CD4-positive, alpha-beta T cell treated with Interleukin-17A for 1 hour (primary cell): ENCODE results near the gene NIPBL.
A peak's percentile ranks its signal among the peaks of the same experiment; 100 is the strongest.
"Not testable (repeated sequence)": the region's sequence is repeated elsewhere in the genome, so short reads cannot be mapped to it uniquely, and the experiment has no call there.

Experiments used
- DNase-seq: peaks from one replicate; pipeline ENCODE4 v3.0.0-alpha.2; 2020

The NIPBL gene, protein sequence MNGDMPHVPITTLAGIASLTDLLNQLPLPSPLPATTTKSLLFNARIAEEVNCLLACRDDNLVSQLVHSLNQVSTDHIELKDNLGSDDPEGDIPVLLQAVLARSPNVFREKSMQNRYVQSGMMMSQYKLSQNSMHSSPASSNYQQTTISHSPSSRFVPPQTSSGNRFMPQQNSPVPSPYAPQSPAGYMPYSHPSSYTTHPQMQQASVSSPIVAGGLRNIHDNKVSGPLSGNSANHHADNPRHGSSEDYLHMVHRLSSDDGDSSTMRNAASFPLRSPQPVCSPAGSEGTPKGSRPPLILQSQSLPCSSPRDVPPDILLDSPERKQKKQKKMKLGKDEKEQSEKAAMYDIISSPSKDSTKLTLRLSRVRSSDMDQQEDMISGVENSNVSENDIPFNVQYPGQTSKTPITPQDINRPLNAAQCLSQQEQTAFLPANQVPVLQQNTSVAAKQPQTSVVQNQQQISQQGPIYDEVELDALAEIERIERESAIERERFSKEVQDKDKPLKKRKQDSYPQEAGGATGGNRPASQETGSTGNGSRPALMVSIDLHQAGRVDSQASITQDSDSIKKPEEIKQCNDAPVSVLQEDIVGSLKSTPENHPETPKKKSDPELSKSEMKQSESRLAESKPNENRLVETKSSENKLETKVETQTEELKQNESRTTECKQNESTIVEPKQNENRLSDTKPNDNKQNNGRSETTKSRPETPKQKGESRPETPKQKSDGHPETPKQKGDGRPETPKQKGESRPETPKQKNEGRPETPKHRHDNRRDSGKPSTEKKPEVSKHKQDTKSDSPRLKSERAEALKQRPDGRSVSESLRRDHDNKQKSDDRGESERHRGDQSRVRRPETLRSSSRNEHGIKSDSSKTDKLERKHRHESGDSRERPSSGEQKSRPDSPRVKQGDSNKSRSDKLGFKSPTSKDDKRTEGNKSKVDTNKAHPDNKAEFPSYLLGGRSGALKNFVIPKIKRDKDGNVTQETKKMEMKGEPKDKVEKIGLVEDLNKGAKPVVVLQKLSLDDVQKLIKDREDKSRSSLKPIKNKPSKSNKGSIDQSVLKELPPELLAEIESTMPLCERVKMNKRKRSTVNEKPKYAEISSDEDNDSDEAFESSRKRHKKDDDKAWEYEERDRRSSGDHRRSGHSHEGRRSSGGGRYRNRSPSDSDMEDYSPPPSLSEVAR (N-terminal part only)

DNA sequence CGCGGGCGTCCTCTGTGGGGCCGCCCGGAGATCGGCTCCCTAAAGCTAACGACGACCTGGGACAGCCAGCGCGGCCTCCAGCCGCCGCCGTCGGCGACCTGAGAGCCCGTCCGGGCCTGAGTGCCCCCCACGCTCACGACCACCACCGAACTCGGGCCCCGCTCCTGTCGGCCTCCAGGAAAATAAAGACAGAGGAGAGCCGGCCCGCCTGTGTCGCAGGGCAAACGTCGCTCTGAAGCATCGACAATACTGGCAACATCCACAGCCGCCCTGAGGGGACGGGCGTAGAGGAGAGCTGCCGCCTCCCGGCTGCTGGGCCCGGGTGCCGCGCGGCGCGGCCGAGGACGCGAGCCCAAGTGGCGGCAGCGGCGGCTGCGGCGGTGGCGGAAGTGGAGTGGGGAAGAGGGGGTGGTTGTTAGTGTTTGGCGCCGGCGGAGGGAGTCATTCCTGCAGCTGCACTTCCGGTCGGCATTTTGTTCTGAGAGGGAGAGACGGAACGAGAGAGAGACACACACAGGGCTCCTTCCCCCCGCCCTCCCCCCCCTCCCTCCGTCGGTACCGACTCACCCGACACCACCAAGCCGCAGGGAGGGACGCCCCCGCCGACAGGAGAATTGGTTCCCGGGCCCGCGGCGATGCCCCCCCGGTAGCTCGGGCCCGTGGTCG, at the start of gene NIPBL:
Gene NIPBL (plus strand): TSS at position 471 of the 666 bp plus-strand sequence. CDS start 76,928 bp downstream, outside the sequence.
- peak; percentile 94 for DNase-seq

DNA sequence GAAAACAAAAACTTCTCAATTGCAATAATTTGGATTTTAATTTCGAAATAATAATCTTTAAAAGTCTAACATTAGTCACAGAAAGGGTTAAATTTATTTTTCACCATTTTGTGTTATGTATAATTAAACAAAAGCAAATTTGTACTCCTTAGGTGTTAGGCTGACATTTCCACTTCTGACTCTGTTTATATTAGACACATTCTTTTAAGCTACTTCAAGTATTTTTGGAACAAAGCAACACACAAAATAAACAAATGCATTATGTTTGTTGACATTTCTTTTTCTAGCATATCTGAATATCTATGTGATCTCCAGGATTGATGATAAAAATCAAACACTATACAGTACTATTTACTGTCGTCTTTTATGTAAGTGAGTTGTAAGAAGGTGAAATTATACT, 44.3 kb upstream of the NIPBL start:
- no peak for DNase-seq

DNA sequence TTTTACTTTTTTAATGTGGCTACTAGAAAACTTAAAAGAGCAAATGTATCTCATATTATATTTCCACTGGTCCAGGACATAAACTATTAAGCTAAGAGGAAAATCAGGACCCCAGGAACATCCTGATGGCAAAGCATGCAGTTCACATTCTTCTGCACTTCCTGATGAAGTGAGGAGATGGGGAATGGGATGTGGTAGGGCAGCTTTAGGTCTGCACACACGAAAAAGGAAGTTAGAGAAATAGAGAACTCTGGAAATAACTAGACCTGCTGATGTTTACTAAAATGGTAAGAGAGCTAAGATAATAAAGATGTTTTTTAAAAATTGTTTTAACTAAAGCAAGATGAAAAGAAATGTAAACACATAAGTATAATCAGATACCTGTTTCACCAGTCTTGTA, 39.7 kb upstream of the NIPBL start:
- DNase-seq = no peak

DNA sequence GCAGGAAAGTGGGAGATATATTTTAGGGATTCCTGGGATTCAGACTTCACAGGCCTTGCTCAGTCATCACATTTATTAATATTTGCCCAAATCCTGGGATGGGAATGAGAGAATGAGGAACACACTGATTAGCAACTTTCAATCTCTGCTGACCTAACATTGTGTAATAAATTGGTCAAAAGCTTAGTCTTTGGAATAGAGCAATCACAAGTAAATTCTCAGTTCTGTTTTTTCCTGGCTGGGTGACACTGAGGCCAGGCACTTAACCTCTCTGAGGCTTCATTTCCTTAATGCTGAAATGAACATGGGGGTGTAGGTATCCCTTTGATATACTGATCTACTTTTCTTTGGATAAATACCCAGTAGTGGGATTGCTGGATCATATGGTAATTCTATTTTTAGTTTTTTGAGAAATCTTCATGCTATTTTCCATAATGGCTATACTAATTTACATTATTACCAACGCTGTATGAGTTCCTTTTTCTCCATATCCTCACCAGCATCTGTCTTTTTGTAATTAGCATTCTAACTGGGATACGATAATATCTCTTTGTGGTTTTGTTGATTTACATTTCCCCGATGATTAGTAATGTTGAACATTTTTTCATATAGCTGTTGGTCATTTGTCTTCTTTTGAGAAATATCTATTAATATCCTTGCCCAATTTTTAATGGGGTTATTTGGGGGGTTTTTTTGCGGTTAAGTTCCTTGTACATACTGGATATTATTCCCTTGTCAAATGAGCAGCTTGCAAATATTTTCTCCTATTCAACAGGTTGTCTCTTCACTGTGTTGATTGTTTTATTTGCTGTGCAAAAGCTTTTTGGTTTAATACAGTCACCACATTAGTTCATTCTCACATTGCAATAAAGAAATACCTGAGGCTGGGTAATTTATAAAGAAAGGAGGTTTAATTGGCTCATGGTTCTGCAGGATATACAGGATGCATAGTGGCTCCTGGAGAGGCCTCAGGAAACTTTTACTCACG, 36.8 kb upstream of the NIPBL start:
- DNase-seq = no peak

DNA sequence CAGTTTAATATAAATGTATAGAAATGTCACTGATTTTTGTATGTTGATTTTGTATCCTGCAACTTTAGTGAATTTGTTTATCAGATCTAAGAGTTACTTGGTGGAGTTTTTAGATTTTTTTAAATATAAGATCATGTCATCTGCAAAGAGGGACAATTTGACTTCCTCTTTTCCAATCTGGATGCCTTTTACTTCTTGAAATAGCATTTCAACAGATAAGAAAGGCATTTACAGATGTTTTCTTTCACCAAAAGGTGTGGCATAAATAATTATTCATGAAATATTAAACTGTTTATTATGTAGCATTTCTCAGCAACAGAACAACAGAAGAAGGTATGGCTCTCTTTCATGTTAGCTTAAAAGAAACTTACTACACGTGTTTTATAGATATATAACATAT, 34.9 kb upstream of the NIPBL start:
- DNase-seq = no peak

DNA sequence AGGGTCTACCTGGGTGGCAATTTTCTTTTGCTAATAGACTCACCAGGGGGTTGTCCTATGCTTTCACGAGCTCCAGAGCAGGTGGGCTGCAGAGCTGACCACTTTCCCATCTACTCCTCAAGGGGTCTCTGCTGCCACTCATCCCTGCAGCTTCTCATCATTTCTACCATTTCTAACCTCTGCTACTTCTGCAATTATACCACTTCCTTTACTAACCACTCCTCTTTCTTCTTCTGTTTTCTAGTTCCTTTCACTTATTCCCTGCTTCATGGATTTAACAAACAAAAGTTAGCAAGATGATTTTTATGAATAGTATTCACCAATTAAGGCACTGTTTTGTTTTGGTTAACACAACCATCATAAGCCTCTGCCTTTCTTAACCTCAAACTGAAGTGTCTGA, 34.5 kb upstream of the NIPBL start:
- DNase-seq = no peak

DNA sequence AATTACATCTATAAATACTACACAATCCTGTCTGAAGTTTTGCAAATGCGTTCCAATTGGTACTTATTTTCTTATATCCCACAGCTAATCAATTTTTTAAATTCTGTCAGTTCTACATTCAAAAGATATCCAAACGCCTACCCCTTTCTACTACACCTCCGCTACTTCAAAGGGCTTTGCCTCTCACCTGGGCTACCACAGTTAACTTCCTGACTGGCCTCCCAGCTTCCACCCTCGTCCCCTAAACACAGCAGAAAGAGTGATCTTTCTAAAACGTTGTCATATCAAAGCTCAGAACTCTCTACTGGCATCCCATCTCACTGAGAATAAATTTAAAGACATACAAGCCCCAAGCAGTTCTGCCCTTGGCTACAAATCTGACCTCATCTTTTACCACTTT, 32.3 kb upstream of the NIPBL start:
- DNase-seq = no peak

DNA sequence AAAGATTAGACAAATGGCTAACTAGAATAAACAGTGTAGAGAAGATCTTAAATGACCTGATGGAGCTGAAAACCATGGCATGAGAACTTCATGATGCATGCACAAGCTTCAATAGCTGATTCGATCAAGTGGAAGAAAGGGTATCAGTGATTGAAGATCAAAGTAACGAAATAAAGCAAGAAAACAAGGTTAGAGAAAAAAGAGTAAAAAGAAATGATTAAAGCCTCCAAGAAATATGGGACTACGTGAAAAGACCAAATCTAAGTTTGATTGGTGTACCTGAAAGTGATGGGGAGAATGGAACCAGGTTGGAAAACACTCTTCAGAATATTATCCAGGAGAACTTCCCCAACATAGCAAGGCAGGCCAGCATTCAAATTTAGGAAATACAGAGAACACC, 28.0 kb upstream of the NIPBL start:
- not testable (repeated sequence) for DNase-seq

DNA sequence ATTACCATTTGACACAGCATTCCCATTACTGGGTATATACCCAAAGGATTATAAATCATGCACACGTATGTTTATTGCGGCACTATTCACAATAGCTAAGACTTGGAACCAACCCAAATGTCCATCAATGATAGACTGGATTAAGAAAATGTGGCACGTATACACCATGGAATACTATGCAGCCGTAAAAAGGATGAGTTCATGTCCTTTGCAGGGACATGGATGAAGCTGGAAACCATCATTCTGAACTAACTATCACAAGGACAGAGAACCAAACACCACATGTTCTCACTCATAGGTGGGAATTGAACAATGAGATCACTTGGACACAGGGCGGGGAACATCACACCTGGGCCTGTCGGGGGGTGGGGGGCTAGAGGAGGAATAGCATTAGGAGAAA, 23.7 kb upstream of the NIPBL start:
- DNase-seq = not testable (repeated sequence)

DNA sequence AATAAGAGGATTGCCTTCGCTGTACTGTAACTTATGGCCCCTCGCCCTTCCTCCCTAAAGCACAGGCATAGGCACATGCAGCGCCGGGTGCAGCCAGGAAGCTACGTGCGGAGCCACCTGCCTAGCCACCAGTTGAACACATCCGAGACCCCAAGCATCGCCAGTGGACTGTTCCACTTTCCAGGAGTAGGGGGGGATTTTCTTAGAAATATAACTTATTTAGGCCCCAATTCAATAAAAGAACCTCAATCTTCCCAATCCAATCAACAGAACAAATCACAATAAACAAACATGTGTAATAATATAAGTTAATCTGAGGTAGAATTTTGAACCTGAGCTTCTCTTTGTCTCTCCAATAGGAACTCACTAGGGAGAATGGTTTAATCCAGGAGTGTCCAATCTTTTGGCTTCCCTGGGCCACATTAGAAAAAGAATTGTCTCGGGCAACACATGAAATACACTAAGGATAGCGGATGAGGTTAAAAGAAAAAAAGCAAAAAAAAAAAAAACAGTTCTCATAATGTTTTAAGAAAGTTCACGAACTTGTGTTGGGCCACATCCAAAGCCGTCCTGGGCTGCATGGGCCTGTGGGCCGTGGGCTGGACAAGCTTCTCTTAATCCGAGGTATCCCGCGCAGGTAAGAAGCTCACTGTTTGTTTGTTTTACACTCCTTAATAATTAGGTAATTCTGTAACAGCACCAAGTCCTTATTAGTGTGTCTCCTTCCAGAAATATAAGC, 22.0 kb upstream of the NIPBL start:
- DNase-seq = no peak

DNA sequence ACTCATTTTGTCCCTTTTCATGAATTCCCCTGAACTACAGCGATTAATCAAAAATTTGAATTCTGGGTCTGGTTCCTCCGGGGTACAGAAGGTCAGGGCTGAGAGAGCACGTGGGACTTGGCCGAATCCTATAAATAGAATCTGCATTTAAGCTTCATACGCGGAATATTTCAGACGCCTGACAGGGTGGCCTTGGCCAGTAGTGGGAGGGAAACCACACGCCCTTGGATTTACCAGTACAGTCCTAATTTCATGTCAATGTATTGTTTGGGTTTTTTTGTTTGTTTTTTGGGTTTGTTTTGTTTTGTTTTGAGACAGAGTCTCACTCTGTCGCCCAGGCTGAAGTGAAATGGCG, 21.5 kb upstream of the NIPBL start:
- no peak for DNase-seq

DNA sequence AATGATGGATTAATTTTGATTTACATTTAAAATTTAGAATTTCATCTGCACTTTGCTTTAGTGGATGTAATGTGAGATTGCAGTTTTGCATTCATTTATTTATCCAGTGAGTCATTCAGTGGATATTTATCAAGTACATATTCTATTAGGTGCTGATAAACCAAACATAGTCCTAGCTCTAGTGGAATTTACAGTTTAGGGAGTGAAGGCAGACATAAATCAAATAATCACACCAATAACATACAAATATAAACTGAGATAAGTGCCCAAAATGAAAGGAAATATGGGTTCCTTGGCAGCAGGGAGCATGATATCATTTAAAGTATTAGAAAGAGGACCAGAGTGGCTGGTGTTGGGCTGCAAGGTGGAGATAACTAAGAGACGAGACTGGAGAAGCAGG, 14.7 kb upstream of the NIPBL start:
- DNase-seq = no peak

DNA sequence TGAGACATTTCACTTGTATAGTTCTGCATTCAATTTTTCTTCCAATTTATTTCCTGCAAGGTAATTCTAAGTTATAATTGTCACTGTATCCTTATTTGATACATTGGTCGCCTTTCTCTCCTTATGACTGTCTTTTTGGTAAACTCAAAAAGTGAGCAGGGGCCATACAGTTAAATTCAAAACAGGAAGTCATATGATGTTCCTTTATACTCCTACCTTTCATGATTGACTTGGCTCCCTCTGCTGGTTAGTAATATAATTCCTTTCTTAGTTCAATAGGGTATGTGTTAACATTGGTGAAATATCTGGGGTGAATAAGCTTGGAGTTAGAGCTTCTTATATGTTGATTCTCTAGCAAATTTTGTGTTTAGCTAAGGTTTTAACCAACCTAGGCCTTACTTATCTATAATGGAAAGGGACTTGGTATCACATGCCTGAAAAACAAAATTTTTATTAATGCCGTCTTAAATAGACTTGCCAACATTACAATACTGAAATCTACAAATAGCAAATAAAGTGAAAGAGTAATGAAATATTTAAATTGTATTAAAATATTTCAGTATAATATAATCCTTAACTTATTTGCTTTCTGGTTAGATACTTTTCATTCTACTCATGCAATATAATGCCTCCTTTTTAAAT, 6.0 kb upstream of the NIPBL start:
- peak; percentile 83 for DNase-seq

DNA sequence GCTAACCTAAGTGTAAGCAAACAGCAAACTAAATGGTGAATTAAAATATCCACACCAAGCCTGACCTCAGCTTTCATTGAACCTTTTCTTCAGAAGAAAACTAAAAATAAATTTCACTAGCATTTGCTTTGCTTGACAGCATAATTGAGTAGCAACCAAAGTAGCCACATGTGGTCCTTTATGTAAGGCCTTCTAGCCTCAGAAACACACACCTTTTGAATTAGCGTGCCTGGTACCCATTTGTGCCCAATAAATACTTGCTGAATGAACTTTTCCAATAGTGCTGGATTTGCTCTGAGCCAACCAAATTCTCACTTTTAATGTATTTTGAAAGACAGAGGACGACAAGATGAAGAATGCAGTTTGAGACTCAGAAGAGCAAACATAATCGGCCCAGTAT, 2.1 kb upstream of the NIPBL start:
- DNase-seq = no peak

DNA sequence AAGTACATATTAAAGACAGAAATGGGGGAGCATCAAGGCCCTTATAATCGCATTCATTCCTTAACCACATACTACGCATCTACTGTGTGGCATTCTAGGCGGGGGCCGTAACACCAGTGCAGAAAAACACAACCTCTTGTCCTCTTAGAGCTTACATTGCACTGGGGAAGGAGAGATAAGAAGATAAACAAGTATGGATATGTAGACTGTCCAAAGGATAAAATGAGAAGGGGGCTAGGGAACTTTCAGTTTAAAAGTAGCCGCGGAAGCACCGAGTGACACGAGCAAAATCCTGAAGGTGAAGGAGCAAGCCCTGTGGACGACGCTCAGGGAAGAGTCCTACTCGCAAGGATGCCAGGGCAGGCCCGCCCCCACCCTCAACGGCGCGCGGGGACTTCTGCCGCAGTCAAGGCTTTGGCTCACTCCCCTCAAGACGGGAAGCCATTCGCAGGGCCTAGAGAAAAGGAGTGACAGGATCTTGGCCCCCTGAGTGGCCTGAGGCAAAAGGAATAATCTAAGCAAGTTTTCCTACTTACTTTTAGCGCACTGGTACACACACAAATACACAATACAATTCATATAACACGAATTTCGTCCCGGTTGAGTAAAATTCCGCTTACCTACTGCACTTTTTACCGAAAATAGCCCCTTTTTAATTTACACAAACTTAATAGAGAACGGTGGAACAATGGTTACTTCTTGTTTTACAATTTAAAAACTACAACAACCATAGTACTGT, 1.3 kb upstream of the NIPBL start:
- DNase-seq = peak; percentile 51

DNA sequence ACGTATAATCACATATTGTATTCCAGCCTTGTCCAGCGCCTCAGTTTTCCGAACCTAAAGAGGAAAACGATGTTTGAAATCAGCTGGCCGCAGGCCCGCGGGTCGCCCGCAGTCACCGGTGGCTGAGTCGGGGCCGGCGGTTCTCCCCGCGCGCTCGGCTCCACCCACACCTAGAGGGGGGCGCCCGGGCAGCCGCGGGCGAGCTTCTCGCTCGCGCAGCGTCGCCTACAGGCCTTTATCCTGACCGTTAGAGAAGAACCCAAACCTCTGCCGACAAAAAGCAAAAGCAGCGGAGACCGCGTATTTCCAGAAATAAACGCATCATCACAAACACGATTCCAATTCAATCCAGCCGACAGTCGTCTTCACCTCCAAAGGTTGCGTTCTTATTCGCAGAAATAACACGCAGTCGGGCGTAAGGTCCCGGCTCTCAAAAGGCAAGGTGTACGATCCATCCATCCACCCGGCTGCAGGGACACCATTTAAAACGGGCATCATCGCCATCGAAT, 725 bp upstream of the NIPBL start:
- peak; percentile 79 for DNase-seq

DNA sequence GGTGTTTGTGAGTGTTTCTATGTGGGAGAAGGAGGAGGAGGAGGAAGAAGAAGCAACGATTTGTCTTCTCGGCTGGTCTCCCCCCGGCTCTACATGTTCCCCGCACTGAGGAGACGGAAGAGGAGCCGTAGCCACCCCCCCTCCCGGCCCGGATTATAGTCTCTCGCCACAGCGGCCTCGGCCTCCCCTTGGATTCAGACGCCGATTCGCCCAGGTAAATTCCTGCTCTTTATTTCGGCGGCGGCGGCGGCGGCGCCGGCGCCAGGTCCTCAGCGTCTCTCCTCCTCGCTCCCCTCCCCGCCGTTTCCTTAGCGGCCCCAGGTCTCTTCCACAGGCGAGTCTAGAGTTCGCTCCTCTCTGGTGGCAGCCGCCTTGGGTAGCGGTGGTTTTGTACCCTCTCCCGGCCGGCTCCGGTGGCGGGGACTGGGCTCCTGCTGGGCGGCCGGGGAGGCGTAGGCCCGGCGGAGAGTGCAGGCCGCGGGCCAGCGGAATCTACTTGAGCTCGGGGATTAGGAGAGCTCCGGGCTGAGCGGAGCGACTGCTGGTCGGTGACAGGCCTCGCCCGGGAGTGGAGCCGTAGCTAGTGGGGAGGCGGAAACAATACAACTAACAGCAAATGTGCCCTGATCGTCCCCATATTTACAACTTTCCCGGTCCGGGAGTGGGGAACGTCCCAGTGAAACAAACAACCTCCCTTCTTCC, 547 bp downstream of the NIPBL start:
- DNase-seq = peak; percentile 66

DNA sequence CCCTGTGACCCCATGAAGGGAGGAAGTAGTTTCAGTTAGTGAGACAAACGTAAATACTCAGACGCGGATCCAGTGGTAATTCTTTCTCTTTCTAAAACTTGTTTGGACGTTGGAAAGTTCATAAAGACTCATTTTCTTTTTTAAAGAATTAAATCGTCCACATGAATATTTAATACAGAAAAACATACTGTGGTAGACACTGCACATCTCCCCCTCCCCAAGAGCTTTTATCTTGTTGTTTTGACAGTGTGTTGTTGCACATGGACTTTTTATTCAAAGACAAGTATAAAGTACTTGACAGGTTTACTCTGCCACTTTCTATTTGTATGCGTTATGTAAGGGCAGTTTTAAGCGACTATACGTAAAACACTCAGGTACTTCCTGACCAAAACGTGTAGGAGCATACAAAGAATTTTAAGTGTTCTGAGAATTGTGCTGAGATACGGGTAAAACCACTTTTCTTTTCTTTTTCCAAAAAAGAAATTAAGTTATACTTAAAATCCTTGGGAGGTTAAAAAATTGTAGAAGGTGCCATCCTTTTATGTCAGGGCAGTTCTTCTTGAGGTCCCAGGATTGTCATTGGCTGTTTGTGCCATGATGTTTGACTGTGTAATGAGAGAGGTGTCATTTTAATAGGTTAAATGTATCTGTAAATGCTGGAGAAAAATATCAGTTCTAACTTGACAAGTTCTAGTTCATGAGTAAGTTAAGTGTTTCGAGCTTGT, 1.3 kb downstream of the NIPBL start:
- DNase-seq = peak; percentile 72
